ENCODE results near the gene XPC.

Gene XPC

GRCh38 chr3:14137004-14137403 lies 41.4 kb downstream of the XPC start:
- in situ Hi-C loops (cut with HindIII; ENCODE audit: low sequenced_read_pairs) = no loop called here

- in situ Hi-C loops (cut with HindIII; ENCODE audit: low sequenced_read_pairs) = no loop called here
These were observed 42.8 kb downstream of the XPC start for GRCh38 chr3:14135581-14135980.

- in situ Hi-C loops (cut with HindIII; ENCODE audit: low sequenced_read_pairs) = no loop called here
These were observed 44.1 kb downstream of the XPC start for GRCh38 chr3:14134291-14134690.

GRCh38 chr3:14133876-14134275 lies 44.5 kb downstream of the XPC start:
- in situ Hi-C loops (cut with HindIII; ENCODE audit: low sequenced_read_pairs) = no loop called here

- in situ Hi-C loops (cut with HindIII; ENCODE audit: low sequenced_read_pairs) = no loop called here
These were observed 45.1 kb downstream of the XPC start for GRCh38 chr3:14133188-14133800.

GRCh38 chr3:14132689-14133088 lies 45.7 kb downstream of the XPC start:
- in situ Hi-C loops (cut with HindIII; ENCODE audit: low sequenced_read_pairs) = no loop called here

GRCh38 chr3:14132120-14132519 lies 46.3 kb downstream of the XPC start:
- in situ Hi-C loops (cut with HindIII; ENCODE audit: low sequenced_read_pairs) = no loop called here

- in situ Hi-C loops (cut with HindIII; ENCODE audit: low sequenced_read_pairs) = no loop called here
These were observed 47.3 kb downstream of the XPC start for GRCh38 chr3:14131134-14131533.

- in situ Hi-C loops (cut with HindIII; ENCODE audit: low sequenced_read_pairs) = no loop called here
These were observed 47.7 kb downstream of the XPC start for GRCh38 chr3:14130707-14131106.

- in situ Hi-C loops (cut with HindIII; ENCODE audit: low sequenced_read_pairs) = no loop called here
These were observed 48.2 kb downstream of the XPC start for GRCh38 chr3:14130230-14130629.

GRCh38 chr3:14129296-14129695 lies 49.1 kb downstream of the XPC start:
- in situ Hi-C loops (cut with HindIII; ENCODE audit: low sequenced_read_pairs) = no loop called here

- in situ Hi-C loops (cut with HindIII; ENCODE audit: low sequenced_read_pairs) = no loop called here
These were observed 49.7 kb downstream of the XPC start for GRCh38 chr3:14128724-14129123.

- in situ Hi-C loops (cut with HindIII; ENCODE audit: low sequenced_read_pairs) = no loop called here
These were observed 50.8 kb downstream of the XPC start for GRCh38 chr3:14127516-14128161.

GRCh38 chr3:14126887-14127505 lies 51.4 kb downstream of the XPC start:
- in situ Hi-C loops (cut with HindIII; ENCODE audit: low sequenced_read_pairs) = no loop called here

- in situ Hi-C loops (cut with HindIII; ENCODE audit: low sequenced_read_pairs) = no loop called here
These were observed 52.1 kb downstream of the XPC start for GRCh38 chr3:14126017-14126886.

GRCh38 chr3:14125193-14126016 lies 53.0 kb downstream of the XPC start:
- in situ Hi-C loops (cut with HindIII; ENCODE audit: low sequenced_read_pairs) = no loop called here

- in situ Hi-C loops (cut with HindIII; ENCODE audit: low sequenced_read_pairs) = loop anchor here (25.0 kb wide), 1 partner anchor 212 kb away; no protein-coding TSS in a partner anchor
These were observed 53.7 kb downstream of the XPC start, which contains the start of the genes CHCHD4 and TMEM43 for GRCh38 chr3:14124615-14125192. Gene CHCHD4, minus strand, starts transcription at chr3:14124870. Its CDS starts 194 bp downstream, at chr3:14124676. Gene TMEM43, plus strand, starts transcription at chr3:14125052. Its CDS starts 142 bp downstream, at chr3:14125194.

- in situ Hi-C loops (cut with HindIII; ENCODE audit: low sequenced_read_pairs) = loop anchor here (25.0 kb wide), 1 partner anchor 212 kb away; no protein-coding TSS in a partner anchor
These were observed 54.2 kb downstream of the XPC start for GRCh38 chr3:14124223-14124614.

GRCh38 chr3:14123308-14124222 lies 54.8 kb downstream of the XPC start:
- in situ Hi-C loops (cut with HindIII; ENCODE audit: low sequenced_read_pairs) = loop anchor here (25.0 kb wide), 1 partner anchor 211 kb away; no protein-coding TSS in a partner anchor
